GM18870 (cell line): ENCODE results near the gene SLC25A40.
"Not testable (repeated sequence)": the region's sequence is repeated elsewhere in the genome, so short reads cannot be mapped to it uniquely, and the experiment has no call there.

Source experiments
- ATAC-seq: cut with Tn5 transposase; IDR thresholded peaks from one replicate; pipeline ENCODE4 v1.9.1; 2021; ENCODE audit warnings: moderate library complexity; ENCODE audit not compliant: unreplicated experiment

Gene SLC25A40

GRCh38 chr7:87876040-87876868 is at the start of gene SLC25A40, which contains the start of gene DBF4:
TSS of gene SLC25A40 (minus strand) at chr7:87876360. CDS start at chr7:87858727, 17,633 bp downstream.
TSS of gene DBF4 (plus strand) at chr7:87876493. CDS start at chr7:87876733, 240 bp downstream.
- peak; percentile 84 for ATAC-seq

- not testable (repeated sequence) for ATAC-seq
These were observed 46.7 kb upstream of the SLC25A40 start for GRCh38 chr7:87922759-87923395.

GRCh38 chr7:87920578-87920977 is 44.4 kb upstream of the SLC25A40 start:
- ATAC-seq = no peak

- ATAC-seq = no peak
These were observed 43.7 kb upstream of the SLC25A40 start for GRCh38 chr7:87919875-87920274.

- ATAC-seq = no peak
These were observed 42.6 kb upstream of the SLC25A40 start for GRCh38 chr7:87918740-87919139.

- no peak for ATAC-seq
These were observed 36.0 kb upstream of the SLC25A40 start for GRCh38 chr7:87912121-87912520.

- ATAC-seq = not testable (repeated sequence)
These were observed 32.7 kb upstream of the SLC25A40 start for GRCh38 chr7:87908814-87909213.

- not testable (repeated sequence) for ATAC-seq
These were observed 31.2 kb upstream of the SLC25A40 start for GRCh38 chr7:87907136-87907906.

GRCh38 chr7:87899255-87899654 is 23.1 kb upstream of the SLC25A40 start:
- no peak for ATAC-seq

- ATAC-seq = no peak
These were observed 19.2 kb upstream of the SLC25A40 start for GRCh38 chr7:87895363-87895762.

GRCh38 chr7:87886875-87887274 is 10.7 kb upstream of the SLC25A40 start:
- no peak for ATAC-seq

GRCh38 chr7:87885018-87885417 is 8.9 kb upstream of the SLC25A40 start:
- no peak for ATAC-seq

GRCh38 chr7:87882151-87882937 is 6.2 kb upstream of the SLC25A40 start:
- ATAC-seq = no peak

GRCh38 chr7:87878208-87878735 is 2.1 kb upstream of the SLC25A40 start:
- no peak for ATAC-seq

- ATAC-seq = no peak
These were observed 1.3 kb upstream of the SLC25A40 start for GRCh38 chr7:87877366-87878040.

GRCh38 chr7:87876869-87877234 is 692 bp upstream of the SLC25A40 start:
- no peak for ATAC-seq

GRCh38 chr7:87875151-87876039 is 765 bp downstream of the SLC25A40 start:
- peak; percentile 16 for ATAC-seq

GRCh38 chr7:87874066-87874465 is 2.1 kb downstream of the SLC25A40 start:
- ATAC-seq = no peak

GRCh38 chr7:87873328-87873727 is 2.8 kb downstream of the SLC25A40 start:
- not testable (repeated sequence) for ATAC-seq
